HCEC 1CT (cell line): ENCODE measurements around the gene TBCEL.
A peak's percentile ranks its signal among the peaks of the same experiment; 100 is the strongest.

Experiments
- DNase-seq: peaks from one replicate; pipeline ENCODE4 v3.0.0-alpha.2; 2017

Gene TBCEL

GRCh38 chr11:121067026-121067425 is 43.1 kb downstream of the TBCEL start:
- DNase-seq, result no peak

GRCh38 chr11:121067453-121067852 is 43.6 kb downstream of the TBCEL start:
- no peak for DNase-seq

- no peak for DNase-seq
Observed at GRCh38 chr11:121067962-121068647, 44.2 kb downstream of the TBCEL start.

- DNase-seq, result no peak
Observed at GRCh38 chr11:121068787-121069186, 44.9 kb downstream of the TBCEL start.

GRCh38 chr11:121070951-121071845 is 47.3 kb downstream of the TBCEL start:
- DNase-seq, result no peak

- DNase-seq, result no peak
Observed at GRCh38 chr11:121071846-121072450, 48.0 kb downstream of the TBCEL start.

- no peak for DNase-seq
Observed at GRCh38 chr11:121081321-121081720, 57.4 kb downstream of the TBCEL start.

- no peak for DNase-seq
Observed at GRCh38 chr11:121082219-121082618, 58.3 kb downstream of the TBCEL start.

- DNase-seq, result no peak
Observed at GRCh38 chr11:121082670-121083069, 58.8 kb downstream of the TBCEL start.

- no peak for DNase-seq
Observed at GRCh38 chr11:121086866-121087265, 63.0 kb downstream of the TBCEL start.

GRCh38 chr11:121089566-121089965 is 65.7 kb downstream of the TBCEL start:
- DNase-seq, result no peak

GRCh38 chr11:121090145-121090721 is 66.3 kb downstream of the TBCEL start:
- DNase-seq, result no peak

- no peak for DNase-seq
Observed at GRCh38 chr11:121091492-121092152, 67.7 kb downstream of the TBCEL start.

GRCh38 chr11:121095561-121095960 is 71.7 kb downstream of the TBCEL start:
- no peak for DNase-seq

GRCh38 chr11:121099364-121099763 is 75.5 kb downstream of the TBCEL start:
- no peak for DNase-seq

GRCh38 chr11:121099885-121100284 is 76.0 kb downstream of the TBCEL start:
- DNase-seq, result peak; percentile 62

- DNase-seq, result no peak
Observed at GRCh38 chr11:121100943-121101342, 77.0 kb downstream of the TBCEL start, which contains the start of gene TECTA. TECTA (plus strand) TSS chr11:121101243; CDS start chr11:121102666, 1,423 bp downstream.

GRCh38 chr11:121104312-121104762 is 80.4 kb downstream of the TBCEL start:
- DNase-seq, result peak; percentile 10

GRCh38 chr11:121105063-121105480 is 81.2 kb downstream of the TBCEL start:
- no peak for DNase-seq

GRCh38 chr11:121105481-121106195 is 81.7 kb downstream of the TBCEL start:
- DNase-seq, result no peak

GRCh38 chr11:121106812-121107211 is 82.9 kb downstream of the TBCEL start:
- no peak for DNase-seq

- no peak for DNase-seq
Observed at GRCh38 chr11:121108413-121108812, 84.5 kb downstream of the TBCEL start.
